HepG2 (cell line): ENCODE measurements around the gene WDR53. TPM values are rescaled to one million over a fixed set of nuclear protein-coding genes. Genes with fewer than 3 reads are reported as not detected.
A peak's percentile ranks its signal among the peaks of the same experiment; 100 is the strongest.

Experiments
- AKNA ChIP-seq: sonication (generic); formaldehyde crosslinking; IDR thresholded peaks from 2 replicates; pipeline ENCODE4 v1.4.0; 2020; ENCODE audit warnings: missing genetic modification reagents, borderline replicate concordance
- HHEX ChIP-seq: IDR thresholded peaks from 2 replicates; pipeline ENCODE4 v1.6.1; 2016; ENCODE audit warnings: control low read depth
- KAT8 ChIP-seq: IDR thresholded peaks from 2 replicates; pipeline ENCODE4 v1.6.1; 2016; ENCODE audit warnings: missing genetic modification reagents, missing compliant biosample characterization
- POGZ ChIP-seq: sonication (generic); formaldehyde crosslinking; IDR thresholded peaks from 2 replicates; pipeline ENCODE4 v1.4.0; 2020; ENCODE audit warnings: mild to moderate bottlenecking, missing genetic modification reagents
- POLR2G ChIP-seq: fragments of 200-400 bp; formaldehyde crosslinking; IDR thresholded peaks from 2 replicates; pipeline ENCODE4 v1.6.1; 2018; ENCODE audit warnings: mild to moderate bottlenecking, low read depth, low read length, moderate library complexity
- SALL1 ChIP-seq: sonication (generic); formaldehyde crosslinking; IDR thresholded peaks from 2 replicates; pipeline ENCODE4 v1.8.0; 2022; ENCODE audit warnings: mild to moderate bottlenecking, missing genetic modification reagents
- SOX13 ChIP-seq, 3 experiments: fragments of 450-650 bp in 1 of 3; sonication (generic) in 1 of 3; formaldehyde crosslinking in 1 of 3; IDR thresholded peaks in 2 of 3; conservative IDR thresholded peaks in 1 of 3; 2 replicates each; pipeline versions ENCODE4 v1.5.0 to v1.6.1; 2016 to 2020; ENCODE audit warnings: antibody characterized with exemption in 1 of 3, mild to moderate bottlenecking in 1 of 3, missing compliant biosample characterization in 1 of 3, missing genetic modification reagents in 1 of 3, moderate library complexity in 1 of 3
- SRSF4 ChIP-seq: fragments of 200-400 bp; formaldehyde crosslinking; IDR thresholded peaks from one replicate; pipeline ENCODE4 v1.6.1; 2018; ENCODE audit warnings: mild to moderate bottlenecking, low read depth, low read length, moderate library complexity; ENCODE audit not compliant: poor library complexity, severe bottlenecking
- STAG1 ChIP-seq: sonication (generic); formaldehyde crosslinking; IDR thresholded peaks from 2 replicates; pipeline ENCODE4 v1.4.0; 2020; ENCODE audit warnings: missing genetic modification reagents
- YY1 ChIP-seq: IDR thresholded peaks from 2 replicates; pipeline ENCODE4 v1.6.1; 2011; ENCODE audit warnings: low read length, low read depth, moderate library complexity, mild to moderate bottlenecking; ENCODE audit not compliant: insufficient read depth, insufficient replicate concordance
- ZNF354B ChIP-seq: sonication (generic); formaldehyde crosslinking; IDR thresholded peaks from 2 replicates; pipeline ENCODE4 v1.8.0; 2022; ENCODE audit warnings: mild to moderate bottlenecking, missing genetic modification reagents
- ZSCAN22 ChIP-seq: sonication (generic); formaldehyde crosslinking; IDR thresholded peaks from 2 replicates; pipeline ENCODE4 v1.4.0; 2020; ENCODE audit warnings: mild to moderate bottlenecking, missing genetic modification reagents
- polyA plus RNA-seq, 8 experiments: library from polyadenylated mRNA; depleted of rRNA in 3 of 8; stranded (reverse) in 7 of 8; unstranded in 1 of 8; fragments of >200 nt; fragmentation: Illumina TruSeq in 4 of 8; extraction: Trizol in 4 of 8; gene quantifications; 2 replicates each; pipeline versions ENCODE4 v1.2.1 to v1.2.3, GENCODE V29; 2011 to 2016; ENCODE audit warnings: low read depth in 4 of 8, missing spikeins in 1 of 8, mixed read lengths in 1 of 8; ENCODE audit not compliant: insufficient read depth in 1 of 8
- total RNA-seq, 5 experiments: library from RNA; depleted of rRNA; stranded (reverse); fragments of >200 nt; fragmentation: Illumina TruSeq; extraction: Trizol; gene quantifications; 2 replicates each; pipeline ENCODE4 v1.2.3, GENCODE V29; 2016; ENCODE audit warnings: low read depth in 1 of 5
- TF ChIP-seq, protein P1 (sequence below), 2 experiments: sonication (generic) in 1 of 2; formaldehyde crosslinking in 1 of 2; IDR thresholded peaks; 2 replicates each; pipeline versions ENCODE4 v1.5.1 to v1.6.1; 2011 to 2020; ENCODE audit warnings: borderline replicate concordance in 1 of 2, low read depth in 1 of 2, low read length in 1 of 2, mild to moderate bottlenecking in 1 of 2, missing genetic modification reagents in 1 of 2, moderate library complexity in 1 of 2
- TF ChIP-seq, protein P2 (sequence below): sonication (generic); formaldehyde crosslinking; IDR thresholded peaks from 2 replicates; pipeline ENCODE4 v1.4.0; 2020; ENCODE audit warnings: missing genetic modification reagents
- TF ChIP-seq, protein P3 (sequence below): sonication (generic); formaldehyde crosslinking; IDR thresholded peaks from 2 replicates; pipeline ENCODE4 v1.8.0; 2022; ENCODE audit warnings: mild to moderate bottlenecking, missing genetic modification reagents, borderline replicate concordance

WDR53 gene
- total and polyA plus RNA-seq, 2 of the 13 experiments (the other 11 are each of a cell fraction or from before 2014, with no cell fraction given): 3.5 to 7.7 TPM

- TF ChIP-seq, protein P1, sequence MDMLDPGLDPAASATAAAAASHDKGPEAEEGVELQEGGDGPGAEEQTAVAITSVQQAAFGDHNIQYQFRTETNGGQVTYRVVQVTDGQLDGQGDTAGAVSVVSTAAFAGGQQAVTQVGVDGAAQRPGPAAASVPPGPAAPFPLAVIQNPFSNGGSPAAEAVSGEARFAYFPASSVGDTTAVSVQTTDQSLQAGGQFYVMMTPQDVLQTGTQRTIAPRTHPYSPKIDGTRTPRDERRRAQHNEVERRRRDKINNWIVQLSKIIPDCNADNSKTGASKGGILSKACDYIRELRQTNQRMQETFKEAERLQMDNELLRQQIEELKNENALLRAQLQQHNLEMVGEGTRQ (IDR thresholded peaks at IDR 0.05; ENCODE audit: low read depth, low read length): no peak
- TF ChIP-seq, protein P1 (CRISPR knock-in tag; IDR thresholded peaks at IDR 0.05; ENCODE audit: borderline replicate concordance): no peak
- TF ChIP-seq POGZ (CRISPR knock-in tag) (no peak), ZSCAN22 (CRISPR knock-in tag) (no peak), YY1 (no peak), STAG1 (peak; percentile 92), SOX13 (IDR thresholded peaks at IDR 0.05) (no peak), SOX13 (CRISPR knock-in tag; conservative IDR thresholded peaks at IDR 0.05 in 1 of 2, IDR thresholded peaks at IDR 0.05 in 1 of 2) (no peak), HHEX (no peak), SALL1 (CRISPR knock-in tag) (0 out of 2 replicates have a peak, but pooled peaks have one; percentile 38), SRSF4 (no peak), AKNA (no peak), ZNF354B (no peak), POLR2G (no peak), KAT8 (CRISPR knock-in tag) (0 out of 2 replicates have a peak, but pooled peaks have one; percentile 28)
- TF ChIP-seq, protein P2, sequence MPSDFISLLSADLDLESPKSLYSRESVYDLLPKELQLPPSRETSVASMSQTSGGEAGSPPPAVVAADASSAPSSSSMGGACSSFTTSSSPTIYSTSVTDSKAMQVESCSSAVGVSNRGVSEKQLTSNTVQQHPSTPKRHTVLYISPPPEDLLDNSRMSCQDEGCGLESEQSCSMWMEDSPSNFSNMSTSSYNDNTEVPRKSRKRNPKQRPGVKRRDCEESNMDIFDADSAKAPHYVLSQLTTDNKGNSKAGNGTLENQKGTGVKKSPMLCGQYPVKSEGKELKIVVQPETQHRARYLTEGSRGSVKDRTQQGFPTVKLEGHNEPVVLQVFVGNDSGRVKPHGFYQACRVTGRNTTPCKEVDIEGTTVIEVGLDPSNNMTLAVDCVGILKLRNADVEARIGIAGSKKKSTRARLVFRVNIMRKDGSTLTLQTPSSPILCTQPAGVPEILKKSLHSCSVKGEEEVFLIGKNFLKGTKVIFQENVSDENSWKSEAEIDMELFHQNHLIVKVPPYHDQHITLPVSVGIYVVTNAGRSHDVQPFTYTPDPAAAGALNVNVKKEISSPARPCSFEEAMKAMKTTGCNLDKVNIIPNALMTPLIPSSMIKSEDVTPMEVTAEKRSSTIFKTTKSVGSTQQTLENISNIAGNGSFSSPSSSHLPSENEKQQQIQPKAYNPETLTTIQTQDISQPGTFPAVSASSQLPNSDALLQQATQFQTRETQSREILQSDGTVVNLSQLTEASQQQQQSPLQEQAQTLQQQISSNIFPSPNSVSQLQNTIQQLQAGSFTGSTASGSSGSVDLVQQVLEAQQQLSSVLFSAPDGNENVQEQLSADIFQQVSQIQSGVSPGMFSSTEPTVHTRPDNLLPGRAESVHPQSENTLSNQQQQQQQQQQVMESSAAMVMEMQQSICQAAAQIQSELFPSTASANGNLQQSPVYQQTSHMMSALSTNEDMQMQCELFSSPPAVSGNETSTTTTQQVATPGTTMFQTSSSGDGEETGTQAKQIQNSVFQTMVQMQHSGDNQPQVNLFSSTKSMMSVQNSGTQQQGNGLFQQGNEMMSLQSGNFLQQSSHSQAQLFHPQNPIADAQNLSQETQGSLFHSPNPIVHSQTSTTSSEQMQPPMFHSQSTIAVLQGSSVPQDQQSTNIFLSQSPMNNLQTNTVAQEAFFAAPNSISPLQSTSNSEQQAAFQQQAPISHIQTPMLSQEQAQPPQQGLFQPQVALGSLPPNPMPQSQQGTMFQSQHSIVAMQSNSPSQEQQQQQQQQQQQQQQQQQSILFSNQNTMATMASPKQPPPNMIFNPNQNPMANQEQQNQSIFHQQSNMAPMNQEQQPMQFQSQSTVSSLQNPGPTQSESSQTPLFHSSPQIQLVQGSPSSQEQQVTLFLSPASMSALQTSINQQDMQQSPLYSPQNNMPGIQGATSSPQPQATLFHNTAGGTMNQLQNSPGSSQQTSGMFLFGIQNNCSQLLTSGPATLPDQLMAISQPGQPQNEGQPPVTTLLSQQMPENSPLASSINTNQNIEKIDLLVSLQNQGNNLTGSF (CRISPR knock-in tag): no peak
- TF ChIP-seq, protein P3, sequence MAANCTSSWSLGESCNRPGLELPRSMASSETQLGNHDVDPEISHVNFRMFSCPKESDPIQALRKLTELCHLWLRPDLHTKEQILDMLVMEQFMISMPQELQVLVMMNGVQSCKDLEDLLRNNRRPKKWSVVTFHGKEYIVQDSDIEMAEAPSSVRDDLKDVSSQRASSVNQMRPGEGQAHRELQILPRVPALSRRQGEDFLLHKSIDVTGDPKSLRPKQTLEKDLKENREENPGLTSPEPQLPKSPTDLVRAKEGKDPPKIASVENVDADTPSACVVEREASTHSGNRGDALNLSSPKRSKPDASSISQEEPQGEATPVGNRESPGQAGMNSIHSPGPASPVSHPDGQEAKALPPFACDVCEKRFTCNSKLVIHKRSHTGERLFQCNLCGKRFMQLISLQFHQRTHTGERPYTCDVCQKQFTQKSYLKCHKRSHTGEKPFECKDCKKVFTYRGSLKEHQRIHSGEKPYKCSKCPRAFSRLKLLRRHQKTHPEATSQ (CRISPR knock-in tag): no peak
Observed at GRCh38 chr3:196609343-196609775, 41.0 kb upstream of the WDR53 start (continued).
